Kidney (tissue), 14 donors: Measurements from ENCODE around the gene F7. TPM values are rescaled to one million over a fixed set of nuclear protein-coding genes. Genes with fewer than 3 reads are reported as not detected.
"Not testable (repeated sequence)": the region's sequence is repeated elsewhere in the genome, so short reads cannot be mapped to it uniquely, and the experiment has no call there.

ENCODE experiments used
- DNase-seq, 5 donors: peaks; one replicate each; pipeline ENCODE4 v3.0.0-alpha.2; 2013 to 2020
- FAIRE-seq: peaks from 2 replicates; lab custom pipeline; 2012; peaks lifted over from hg19 to GRCh38; lab: Jason Lieb, UNC
- H3K27ac ChIP-seq, 2 donors: one replicate each; pipeline ENCODE4 v1.7.0; 2013; ENCODE audit warnings: low read depth in 2 of 2, low read length in 2 of 2, inconsistent platforms in 1 of 2
- H3K27me3 ChIP-seq: one replicate; pipeline ENCODE4 v1.7.1; 2013; ENCODE audit warnings: low read length, inconsistent platforms; ENCODE audit not compliant: control insufficient read depth, insufficient read depth
- H3K36me3 ChIP-seq, 3 donors: one replicate each; pipeline versions ENCODE4 v1.7.0 to v1.7.1; 2013; ENCODE audit warnings: low read length in 3 of 3, control low read depth in 1 of 3, inconsistent platforms in 1 of 3; ENCODE audit not compliant: insufficient read depth in 3 of 3, control insufficient read depth in 2 of 3
- H3K4me1 ChIP-seq, 3 donors: one replicate each; pipeline versions ENCODE4 v1.7.0 to v1.7.1; 2013; ENCODE audit warnings: low read length in 3 of 3, inconsistent platforms in 1 of 3, low read depth in 1 of 3; ENCODE audit not compliant: control insufficient read depth in 2 of 3, insufficient read depth in 2 of 3
- H3K4me3 ChIP-seq, 3 donors: one replicate each; pipeline versions ENCODE4 v1.7.0 to v1.8.1; 2013; ENCODE audit warnings: low read length in 3 of 3, control low read depth in 1 of 3, inconsistent platforms in 1 of 3
- H3K9ac ChIP-seq, 3 donors: one replicate each; pipeline versions ENCODE4 v1.7.0 to v1.7.1; 2013; ENCODE audit warnings: low read length in 3 of 3, control low read depth in 1 of 3, inconsistent platforms in 1 of 3
- H3K9me3 ChIP-seq, 3 donors: one replicate each; pipeline versions ENCODE4 v1.7.0 to v1.7.1; 2013; ENCODE audit warnings: low read length in 3 of 3, control low read depth in 1 of 3, inconsistent platforms in 1 of 3; ENCODE audit not compliant: control insufficient read depth in 2 of 3, insufficient read depth in 1 of 3
- intact Hi-C: fragments of 100-400 bp; cut with DNase I; formaldehyde crosslinking; loops from one replicate; pipeline ENCODE4 v1.11.1; 2022
- polyA plus RNA-seq: library from polyadenylated mRNA; stranded (reverse); fragments of 350-450 nt; fragmentation: Illumina TruSeq; extraction: RNeasy Lipid Tissue Mini Kit (QIAGEN cat#74804); gene quantifications from one replicate; pipeline ENCODE4 v1.2.3, GENCODE V29; 2014; ENCODE audit warnings: low read depth, low replicate concordance; ENCODE audit not compliant: insufficient read depth
- total RNA-seq: library from RNA; stranded (reverse); fragmentation: NEBNext Ultra II Directional; extraction: Animal tissue kit (Norgen Biotek cat#: 25700); gene quantifications from one replicate; pipeline ENCODE4 v1.2.1, GENCODE V29; 2021
- TF ChIP-seq, protein P1 (sequence below): IDR thresholded peaks from 3 replicates; pipeline ENCODE4 v1.5.1; 2012; ENCODE audit warnings: mild to moderate bottlenecking, moderate library complexity, borderline replicate concordance; ENCODE audit not compliant: insufficient read depth; ENCODE audit errors: extremely low read depth
- donor health status: control.
- donor health status: control.
- donor health status: control.
- donor health status: control.
- donor health status: control.
- donor health status: DM: yes; HTN: yes; CAD: no.
- donor health status: Normal renal cell carcinoma (clear cell type).

Gene F7
- total and polyA plus RNA-seq, 2 donors from 2014 or later: 0.16 to 0.52 TPM

- peaks cover 0 to 2% (median 0%) of the 10 kb centered on the region in 3 donors for H3K4me1 ChIP-seq
- DNase-seq: peak in 1 of 5 donors; percentile 74
- H3K27me3 ChIP-seq: no peaks in the 10 kb centered on the region
- H3K9ac ChIP-seq: no peak overlapping the region
- no peak overlapping the region for H3K27ac ChIP-seq
- TF ChIP-seq, protein P1, sequence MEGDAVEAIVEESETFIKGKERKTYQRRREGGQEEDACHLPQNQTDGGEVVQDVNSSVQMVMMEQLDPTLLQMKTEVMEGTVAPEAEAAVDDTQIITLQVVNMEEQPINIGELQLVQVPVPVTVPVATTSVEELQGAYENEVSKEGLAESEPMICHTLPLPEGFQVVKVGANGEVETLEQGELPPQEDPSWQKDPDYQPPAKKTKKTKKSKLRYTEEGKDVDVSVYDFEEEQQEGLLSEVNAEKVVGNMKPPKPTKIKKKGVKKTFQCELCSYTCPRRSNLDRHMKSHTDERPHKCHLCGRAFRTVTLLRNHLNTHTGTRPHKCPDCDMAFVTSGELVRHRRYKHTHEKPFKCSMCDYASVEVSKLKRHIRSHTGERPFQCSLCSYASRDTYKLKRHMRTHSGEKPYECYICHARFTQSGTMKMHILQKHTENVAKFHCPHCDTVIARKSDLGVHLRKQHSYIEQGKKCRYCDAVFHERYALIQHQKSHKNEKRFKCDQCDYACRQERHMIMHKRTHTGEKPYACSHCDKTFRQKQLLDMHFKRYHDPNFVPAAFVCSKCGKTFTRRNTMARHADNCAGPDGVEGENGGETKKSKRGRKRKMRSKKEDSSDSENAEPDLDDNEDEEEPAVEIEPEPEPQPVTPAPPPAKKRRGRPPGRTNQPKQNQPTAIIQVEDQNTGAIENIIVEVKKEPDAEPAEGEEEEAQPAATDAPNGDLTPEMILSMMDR: no peak
- H3K36me3 ChIP-seq: peaks cover 0 to 8% (median 5%) of the 10 kb centered on the region in 3 donors
- H3K4me3 ChIP-seq: no peak overlapping the region
- no peaks in the 10 kb centered on the region for H3K9me3 ChIP-seq
- no peak for FAIRE-seq
- intact Hi-C loops: no loop called here
Measured at GRCh38 chr13:113077953-113078901, 27.4 kb upstream of the F7 start.

DNA sequence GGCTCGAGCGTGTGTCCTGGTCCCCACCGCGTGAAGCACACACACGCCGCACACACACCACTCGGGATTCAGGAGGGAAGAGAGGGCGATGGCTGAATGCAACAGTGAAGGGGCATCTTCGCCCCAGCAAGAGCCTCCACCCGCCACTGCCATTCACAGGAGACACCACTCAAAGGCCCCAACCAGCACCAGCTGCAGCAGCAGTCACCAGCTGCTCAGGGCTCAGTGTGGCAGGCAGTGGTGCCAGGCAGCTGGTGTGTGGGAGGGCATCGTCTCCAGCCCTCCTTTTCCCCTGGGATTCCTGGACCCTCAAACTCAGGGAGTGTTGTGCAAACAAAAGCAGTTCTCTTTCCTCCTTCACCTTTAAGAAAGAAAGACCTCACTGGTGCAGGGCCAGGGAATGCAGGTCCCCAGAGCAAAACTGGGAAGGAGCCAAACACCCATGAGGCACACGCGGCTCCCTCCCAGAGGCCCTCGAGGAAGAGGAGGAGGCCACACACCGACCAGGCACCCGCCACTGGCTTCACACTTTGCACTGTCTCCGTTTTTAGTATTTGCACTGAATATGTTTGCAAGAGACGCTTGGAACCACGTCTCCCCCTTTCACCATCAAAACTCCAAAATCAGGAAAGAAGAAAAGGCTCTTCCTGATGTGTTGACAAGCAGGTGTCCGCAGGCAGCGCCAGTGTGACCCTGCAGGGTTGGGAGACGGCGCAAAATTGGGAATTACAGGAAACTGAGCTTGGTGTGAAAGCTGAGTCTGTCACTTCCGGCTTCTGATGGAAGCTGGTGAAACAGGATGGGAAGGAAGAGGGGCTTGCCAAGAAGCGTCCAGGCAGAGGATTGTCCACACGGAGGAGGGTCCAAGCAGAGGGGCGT is 26.4 kb upstream of the F7 start:
- Histone ChIP-seq H3K4me1 (peaks cover 0 to 2% (median 0%) of the 10 kb centered on the region in 3 donors), H3K27me3 (no peaks in the 10 kb centered on the region), H3K36me3 (peaks cover 0 to 8% (median 5%) of the 10 kb centered on the region in 3 donors), H3K4me3 (no peak overlapping the region), H3K9me3 (no peaks in the 10 kb centered on the region), H3K27ac (no peak overlapping the region), H3K9ac (no peak overlapping the region)
- FAIRE-seq: no peak
- peak in 4 of 5 donors; percentile 31 to 65 (median 50) for DNase-seq
- intact Hi-C loops: no loop called here
- TF ChIP-seq, protein P1: no peak

DNA sequence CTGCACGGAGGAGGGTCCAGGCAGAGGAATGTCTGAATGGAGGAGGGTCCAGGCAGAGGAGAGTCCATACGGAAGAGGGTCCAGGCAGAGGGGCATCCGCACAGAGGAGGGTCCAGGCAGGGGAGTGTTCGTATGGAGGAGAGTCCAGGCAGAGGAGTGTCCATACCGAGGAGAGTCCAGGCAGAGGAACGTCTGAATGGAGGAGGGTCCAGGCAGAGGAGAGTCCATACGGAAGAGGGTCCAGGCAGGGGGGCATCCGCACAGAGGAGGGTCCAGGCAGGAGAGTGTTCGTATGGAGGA is 25.9 kb upstream of the F7 start:
- H3K9ac ChIP-seq, H3K4me1 ChIP-seq, H3K9me3 ChIP-seq, H3K4me3 ChIP-seq, H3K27ac ChIP-seq, H3K27me3 ChIP-seq, intact Hi-C loops, FAIRE-seq, H3K36me3 ChIP-seq: not testable (repeated sequence)
- peak in 1 of 5 donors; percentile 44 for DNase-seq
